Glutamatergic neuron (in vitro differentiated cells): ENCODE measurements around the gene TES. TPM values are rescaled to one million over a fixed set of nuclear protein-coding genes. Genes with fewer than 3 reads are reported as not detected.

Experiments
- DNase-seq: peaks from one replicate; pipeline ENCODE4 v3.0.0; 2022
- H3K27ac Mint-ChIP-seq: one replicate; pipeline ENCODE4 v1.8.0; 2020; ENCODE audit warnings: mild to moderate bottlenecking, mixed read lengths, inconsistent platforms; ENCODE audit not compliant: unreplicated experiment
- H3K27me3 Mint-ChIP-seq: one replicate; pipeline ENCODE4 v1.8.0; 2020; ENCODE audit warnings: mild to moderate bottlenecking, moderate library complexity, mixed read lengths, inconsistent platforms; ENCODE audit not compliant: unreplicated experiment
- H3K36me3 Mint-ChIP-seq: one replicate; pipeline ENCODE4 v1.8.0; 2020; ENCODE audit warnings: mild to moderate bottlenecking, mixed read lengths, inconsistent platforms; ENCODE audit not compliant: unreplicated experiment
- H3K4me1 Mint-ChIP-seq: one replicate; pipeline ENCODE4 v1.8.0; 2020; ENCODE audit warnings: mild to moderate bottlenecking, low read depth, mixed read lengths, inconsistent platforms; ENCODE audit not compliant: unreplicated experiment
- H3K4me3 Mint-ChIP-seq: one replicate; pipeline ENCODE4 v1.8.0; 2020; ENCODE audit warnings: mild to moderate bottlenecking, mixed read lengths, inconsistent platforms; ENCODE audit not compliant: unreplicated experiment
- H3K9me3 Mint-ChIP-seq: one replicate; pipeline ENCODE4 v1.8.0; 2020; ENCODE audit warnings: mild to moderate bottlenecking, moderate library complexity, mixed read lengths, inconsistent platforms; ENCODE audit not compliant: unreplicated experiment
- CTCF ChIP-seq: fragments of 200-600 bp; sonication (generic); IDR thresholded peaks from one replicate; pipeline ENCODE4 v1.5.0; 2021; ENCODE audit not compliant: partially characterized antibody, unreplicated experiment
- total RNA-seq: library from RNA; stranded (reverse); fragmentation: NEBNext Ultra II Directional; extraction: Animal tissue kit (Norgen Biotek cat#: 25700); gene quantifications from one replicate; pipeline ENCODE4 v1.2.1, GENCODE V29; 2021; ENCODE audit not compliant: unreplicated experiment

TES gene
- total RNA-seq, 1 donor from 2014 or later, result 53.5 TPM

- Mint-ChIP-seq H3K27me3 (peaks cover 1% of the 10 kb centered on the region), H3K4me1 (no peaks in the 10 kb centered on the region), H3K27ac (no peak overlapping the region), H3K4me3 (no peak overlapping the region), H3K36me3 (no peaks in the 10 kb centered on the region), H3K9me3 (no peaks in the 10 kb centered on the region)
- no peak for TF ChIP-seq CTCF
- no peak for DNase-seq
These were observed 88.2 kb downstream of the TES start for GRCh38 chr7:116298576-116298975.

- H3K4me3 Mint-ChIP-seq, result no peak overlapping the region
- no peak for DNase-seq
- no peaks in the 10 kb centered on the region for H3K36me3 Mint-ChIP-seq
- TF ChIP-seq CTCF, result no peak
- no peaks in the 10 kb centered on the region for H3K9me3 Mint-ChIP-seq
- peaks cover 1% of the 10 kb centered on the region for H3K27me3 Mint-ChIP-seq
- H3K27ac Mint-ChIP-seq, result no peak overlapping the region
- H3K4me1 Mint-ChIP-seq, result no peaks in the 10 kb centered on the region
These were observed 95.4 kb downstream of the TES start for GRCh38 chr7:116305485-116306408.

GRCh38 chr7:116306409-116307048, 96.2 kb downstream of the TES start:
- no peak for TF ChIP-seq CTCF
- Mint-ChIP-seq H3K4me1 (no peaks in the 10 kb centered on the region), H3K27me3 (peaks cover 1% of the 10 kb centered on the region), H3K36me3 (no peaks in the 10 kb centered on the region), H3K4me3 (no peak overlapping the region), H3K9me3 (no peaks in the 10 kb centered on the region), H3K27ac (no peak overlapping the region)
- no peak for DNase-seq

GRCh38 chr7:116307253-116307652, 96.9 kb downstream of the TES start:
- Mint-ChIP-seq H3K36me3 (no peaks in the 10 kb centered on the region), H3K27ac (no peak overlapping the region), H3K27me3 (peaks cover 1% of the 10 kb centered on the region), H3K9me3 (no peaks in the 10 kb centered on the region), H3K4me3 (no peak overlapping the region), H3K4me1 (no peaks in the 10 kb centered on the region)
- DNase-seq, result no peak
- TF ChIP-seq CTCF, result no peak

Other genes with a start within 250 kb of the TES start
- gene TFEC, start 179.8 kb upstream of the TES start, total RNA-seq, result not detected